ENCODE measurements around the gene CERS3.
"Not testable (repeated sequence)": the region's sequence is repeated elsewhere in the genome, so short reads cannot be mapped to it uniquely, and the experiment has no call there.

The CERS3 gene

DNA sequence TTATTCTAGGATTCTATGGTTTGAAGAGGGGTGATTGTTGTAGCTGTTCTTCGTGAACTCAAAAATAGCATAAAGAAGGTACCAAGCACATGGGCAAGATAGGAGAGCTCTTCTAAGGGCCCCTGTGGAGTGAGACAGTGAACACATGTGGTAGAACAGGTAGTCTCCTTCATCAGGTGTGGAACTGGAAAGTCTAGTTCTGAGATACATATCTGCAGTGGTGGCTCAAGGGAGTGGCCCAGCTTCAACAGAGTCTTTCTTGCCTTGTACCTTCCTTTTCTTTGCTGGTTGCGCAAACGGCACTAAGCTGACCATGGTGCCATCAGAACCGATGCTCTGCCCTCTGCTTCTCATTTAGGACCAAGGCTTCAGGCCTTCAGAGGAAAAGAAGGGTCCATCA is 65.2 kb downstream of the CERS3 start:
- no peak for DNase-seq

GRCh38 chr15:100461049-100461448 is 67.7 kb downstream of the CERS3 start:
- no peak for DNase-seq

GRCh38 chr15:100457201-100457600 is 71.5 kb downstream of the CERS3 start:
- DNase-seq, result no peak

GRCh38 chr15:100454148-100454547 is 74.6 kb downstream of the CERS3 start:
- DNase-seq, result no peak

GRCh38 chr15:100448481-100448880 is 80.3 kb downstream of the CERS3 start:
- DNase-seq, result no peak

- not testable (repeated sequence) for DNase-seq
These were observed 87.7 kb downstream of the CERS3 start for GRCh38 chr15:100441063-100441462.

- DNase-seq, result no peak
These were observed 89.2 kb downstream of the CERS3 start for GRCh38 chr15:100439514-100439913.

GRCh38 chr15:100438570-100438969 is 90.2 kb downstream of the CERS3 start:
- peak; percentile 18 to 50 for DNase-seq

DNA sequence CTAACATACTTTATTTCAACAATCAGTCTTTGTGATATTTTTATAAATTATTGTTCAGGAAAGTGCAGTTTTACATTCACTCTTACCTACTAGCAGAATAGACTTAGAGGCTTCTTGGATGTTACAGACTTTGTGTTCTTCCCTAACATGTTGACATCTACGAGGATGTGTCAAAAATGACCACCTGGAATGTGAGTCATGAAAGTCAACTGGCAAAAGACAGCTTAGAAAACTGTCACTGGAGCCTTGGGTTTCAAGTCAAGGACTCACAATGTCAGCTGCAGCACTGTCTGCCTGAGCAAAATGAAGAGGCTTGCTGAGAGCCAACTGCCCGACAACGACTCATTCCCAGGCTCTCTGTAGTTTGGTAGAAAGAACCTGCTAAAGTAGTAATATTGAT is 91.5 kb downstream of the CERS3 start:
- DNase-seq, result no peak

DNA sequence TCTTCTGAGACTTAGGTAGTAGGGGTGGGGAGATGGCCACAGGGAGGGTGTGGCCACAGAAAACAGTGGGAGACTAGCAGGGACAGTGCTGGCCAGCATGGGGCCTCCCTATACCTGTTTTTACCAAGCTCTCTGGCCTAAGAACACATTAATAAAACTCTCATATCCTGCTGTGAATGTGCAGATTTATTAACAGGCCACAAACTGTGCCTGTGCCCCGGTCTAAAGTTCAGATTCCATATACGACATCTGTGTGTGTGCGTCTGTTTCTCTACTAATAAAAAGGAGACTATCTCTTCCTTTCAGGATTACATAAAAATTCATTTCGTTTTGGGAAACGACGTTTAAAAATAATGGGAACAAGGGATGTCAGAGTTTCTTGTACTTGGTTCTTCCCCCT is 94.2 kb downstream of the CERS3 start:
- DNase-seq, result no peak

GRCh38 chr15:100434038-100434437 is 94.7 kb downstream of the CERS3 start:
- DNase-seq, result no peak

- no peak for DNase-seq
These were observed 95.4 kb downstream of the CERS3 start for GRCh38 chr15:100433304-100433703.

DNA sequence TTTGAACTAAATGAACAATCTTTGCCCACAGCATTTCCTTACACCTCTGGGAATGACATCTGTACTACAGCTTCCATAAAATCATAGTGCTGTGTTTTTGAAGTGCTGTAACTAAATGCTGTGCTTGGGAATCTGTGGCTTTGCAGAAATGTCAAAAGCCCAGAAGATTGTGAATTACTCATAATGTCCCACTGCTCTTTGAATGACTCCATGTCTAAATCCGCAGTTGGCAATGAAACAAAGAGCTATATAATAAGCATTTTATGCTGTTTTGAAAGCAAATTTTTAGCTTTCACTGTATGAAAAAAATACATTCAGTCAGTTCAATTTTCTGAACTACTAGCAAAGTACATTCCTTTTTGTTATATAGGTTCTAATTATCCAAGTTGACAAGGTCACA is 98.3 kb downstream of the CERS3 start:
- no peak for DNase-seq

DNA sequence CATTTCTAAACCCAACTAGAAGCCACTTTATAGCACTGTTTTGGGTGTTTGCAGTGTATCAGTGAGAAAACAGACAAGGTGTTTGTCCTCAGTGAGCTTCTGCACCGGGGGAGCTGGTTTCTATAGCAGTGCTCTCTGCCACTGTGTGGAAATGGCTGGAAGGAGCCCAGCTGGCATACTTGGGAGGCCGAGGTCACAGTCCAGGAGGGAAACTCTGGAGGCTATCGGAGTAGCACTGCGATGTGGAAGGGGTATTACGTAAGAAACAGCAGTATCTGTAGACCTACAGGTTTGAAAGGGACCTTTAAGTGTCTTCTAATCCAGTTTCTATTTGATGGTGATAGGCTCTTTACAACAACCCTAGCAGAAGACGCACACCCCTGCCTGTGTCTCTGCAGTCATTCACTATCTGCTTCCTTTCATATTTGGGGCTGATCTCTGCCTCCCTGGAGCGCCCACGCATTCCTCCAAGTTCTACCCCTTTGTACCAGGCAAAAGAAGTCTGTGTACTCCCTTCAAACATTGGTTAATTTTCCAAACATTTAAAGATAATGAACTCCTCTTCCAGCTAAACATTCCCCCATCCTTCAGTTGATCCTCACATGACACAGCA is 99.5 kb downstream of the CERS3 start:
- no peak for DNase-seq

- DNase-seq, result no peak
These were observed 101.8 kb downstream of the CERS3 start for GRCh38 chr15:100426937-100427336.

DNA sequence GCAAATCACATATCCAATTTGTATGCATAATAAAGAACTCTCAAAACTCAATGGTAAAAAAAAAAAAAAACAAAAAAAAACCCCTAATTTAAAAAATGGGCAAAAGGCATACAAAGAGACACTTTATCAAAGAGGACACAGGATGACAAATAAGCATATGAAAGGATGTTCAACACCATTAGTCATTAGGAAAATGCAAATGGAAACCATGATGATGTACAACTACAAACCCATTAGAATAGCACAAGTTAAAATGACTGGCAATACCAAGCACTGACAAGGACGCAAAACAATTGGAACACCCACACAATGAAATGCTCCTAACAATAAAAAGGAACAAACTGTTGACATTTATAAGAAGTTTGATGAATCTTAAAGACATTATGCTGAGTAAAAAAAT is 123.6 kb downstream of the CERS3 start:
- DNase-seq, result no peak

- no peak for DNase-seq
These were observed 127.8 kb downstream of the CERS3 start for GRCh38 chr15:100400996-100401395.

DNA sequence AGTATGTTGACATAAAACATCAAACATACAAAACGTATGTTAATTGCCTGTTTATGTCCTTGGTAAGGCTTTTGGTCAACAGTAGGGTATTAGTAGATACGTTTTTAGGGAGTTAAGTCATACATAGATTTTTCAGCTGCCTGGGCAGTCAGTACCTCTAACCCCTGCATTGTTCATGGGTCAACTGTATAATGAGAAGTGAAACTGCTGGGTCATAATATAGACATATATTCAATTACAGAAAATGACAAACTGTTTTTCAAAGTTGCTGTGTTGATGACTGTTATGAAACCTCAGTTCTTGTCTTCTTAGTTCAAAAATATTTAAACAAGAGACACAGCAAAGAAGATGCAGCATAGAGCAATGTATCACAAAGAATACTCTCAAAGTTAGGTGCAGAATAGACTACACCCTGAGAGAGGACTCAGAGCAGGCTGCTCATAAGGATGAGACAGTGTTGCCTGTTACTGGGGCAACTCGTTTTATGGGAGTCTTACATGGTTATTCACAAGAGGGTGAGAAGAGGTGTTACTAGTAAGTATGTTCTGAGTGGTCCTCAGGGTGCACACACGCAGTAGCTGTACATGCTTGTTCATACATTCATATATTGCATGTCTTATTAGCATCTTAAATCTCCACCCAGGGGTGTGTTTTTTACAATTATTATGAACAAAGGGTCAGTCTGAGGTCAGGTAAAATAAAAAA is 133.9 kb downstream of the CERS3 start:
- no peak for DNase-seq

DNA sequence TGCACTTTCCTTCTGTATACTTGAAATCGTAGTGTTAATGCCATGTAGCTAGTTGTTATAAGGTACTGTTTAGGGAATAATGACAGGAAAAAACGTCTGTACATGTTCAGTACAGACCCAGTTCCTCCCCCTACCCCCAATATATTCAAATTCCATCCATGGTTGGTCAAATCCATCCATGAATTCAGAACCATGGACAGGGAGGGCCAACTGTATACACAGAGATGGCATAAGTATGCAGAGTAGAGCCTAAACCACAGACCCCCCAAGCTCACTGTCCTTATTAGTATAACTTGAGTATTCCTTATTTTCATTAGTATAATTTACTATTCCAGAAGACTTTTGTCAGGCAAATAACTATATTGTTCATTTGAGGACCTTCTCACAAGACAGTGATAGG is 135.7 kb downstream of the CERS3 start:
- DNase-seq, result no peak

DNA sequence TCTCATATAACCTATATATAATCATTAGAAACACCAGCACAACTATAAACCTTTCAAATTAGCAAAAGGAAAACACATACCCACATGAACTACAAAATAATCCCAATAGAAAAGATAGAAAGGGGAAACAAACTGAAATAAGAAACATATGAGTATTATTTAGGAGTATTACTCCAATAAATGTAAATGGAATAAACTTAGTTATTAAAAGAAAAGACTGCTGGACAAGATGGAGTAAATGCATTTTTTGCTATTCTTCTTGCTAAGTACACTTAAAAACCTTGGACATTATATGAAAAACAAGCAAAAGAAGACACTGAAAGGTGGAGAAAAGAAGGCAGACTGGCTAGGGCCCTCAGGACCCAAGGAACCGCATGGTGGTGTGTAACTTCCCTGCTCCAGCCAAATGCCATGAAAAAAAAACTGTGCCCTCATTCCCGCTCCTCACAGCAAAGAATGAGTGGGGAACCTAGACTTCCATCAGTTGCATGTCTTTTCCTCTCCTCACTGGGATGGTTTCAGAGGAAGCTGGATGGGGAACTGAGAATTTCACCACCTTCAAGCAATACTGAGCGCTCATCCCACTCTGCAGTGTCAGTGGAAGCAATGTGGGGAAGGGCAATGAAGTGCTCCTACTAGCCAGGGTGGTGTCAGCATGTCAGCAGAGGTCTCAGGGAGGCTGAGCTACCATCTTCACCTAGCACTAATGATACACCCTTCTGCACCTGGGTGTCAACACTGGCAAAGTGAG is 143.3 kb downstream of the CERS3 start:
- DNase-seq, result no peak

DNA sequence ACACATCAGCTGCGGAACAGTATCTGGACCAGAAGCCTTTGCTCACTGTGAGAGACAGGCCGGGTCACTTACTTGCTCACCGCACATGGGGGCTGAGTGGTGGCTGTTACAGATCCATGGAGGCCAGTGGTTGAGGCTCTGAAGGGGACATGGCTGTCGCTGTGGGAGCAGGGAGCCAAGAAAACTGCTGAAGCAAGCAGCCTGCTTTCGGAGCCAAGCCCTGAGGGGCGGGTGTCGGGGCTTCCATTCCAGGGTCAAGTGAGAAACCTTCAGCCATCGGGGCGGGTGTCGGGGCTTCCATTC is 144.7 kb downstream of the CERS3 start:
- DNase-seq, result no peak

- DNase-seq, result peak in 1 of 2 donors; percentile 11
These were observed 145.2 kb downstream of the CERS3 start for GRCh38 chr15:100383302-100384107.

GRCh38 chr15:100373942-100374341 is 154.8 kb downstream of the CERS3 start:
- DNase-seq, result no peak

Data from stimulated activated CD4-positive, alpha-beta T cell treated with anti-CD3 and anti-CD28 coated beads, Interleukin-2, amount 100 ng/mL, for 24 hours (primary cell).